ENCODE measurements around the gene EPHB6.
A peak's percentile ranks its signal among the peaks of the same experiment; 100 is the strongest.

The EPHB6 gene

GRCh38 chr7:142811154-142811737 is 43.6 kb upstream of the EPHB6 start:
- Histone ChIP-seq H3K27me3 (ENCODE audit: control insufficient read depth, insufficient read depth, low read length) (no peaks in the 10 kb centered on the region), H3K9me3 (ENCODE audit: control insufficient read depth, low read length) (no peaks in the 10 kb centered on the region), H3K27ac (no peak overlapping the region), H3K36me3 (ENCODE audit: control insufficient read depth, insufficient read depth, low read length) (no peaks in the 10 kb centered on the region), H3K4me1 (no peaks in the 10 kb centered on the region), H2AFZ (no peak overlapping the region), H3K79me2 (no peaks in the 10 kb centered on the region), H3K9ac (no peak overlapping the region), H3K4me3 (ENCODE audit: low read depth, low read length) (no peak overlapping the region), H3K4me2 (ENCODE audit: low read length) (no peak overlapping the region)
- peak; percentile 66 for TF ChIP-seq CTCF (IDR thresholded peaks at IDR 0.05)

GRCh38 chr7:142812437-142813215 is 42.2 kb upstream of the EPHB6 start:
- TF ChIP-seq CTCF (IDR thresholded peaks at IDR 0.05) = no peak
- H3K4me2 ChIP-seq (ENCODE audit: low read length) = no peak overlapping the region
- no peak overlapping the region for H3K9ac ChIP-seq
- no peak overlapping the region for H2AFZ ChIP-seq
- no peak overlapping the region for H3K4me3 ChIP-seq (ENCODE audit: low read depth, low read length)
- H3K27ac ChIP-seq = no peak overlapping the region
- no peaks in the 10 kb centered on the region for H3K4me1 ChIP-seq
- no peaks in the 10 kb centered on the region for H3K79me2 ChIP-seq
- no peaks in the 10 kb centered on the region for H3K9me3 ChIP-seq (ENCODE audit: control insufficient read depth, low read length)
- H3K27me3 ChIP-seq (ENCODE audit: control insufficient read depth, insufficient read depth, low read length) = no peaks in the 10 kb centered on the region
- H3K36me3 ChIP-seq (ENCODE audit: control insufficient read depth, insufficient read depth, low read length) = no peaks in the 10 kb centered on the region

DNA sequence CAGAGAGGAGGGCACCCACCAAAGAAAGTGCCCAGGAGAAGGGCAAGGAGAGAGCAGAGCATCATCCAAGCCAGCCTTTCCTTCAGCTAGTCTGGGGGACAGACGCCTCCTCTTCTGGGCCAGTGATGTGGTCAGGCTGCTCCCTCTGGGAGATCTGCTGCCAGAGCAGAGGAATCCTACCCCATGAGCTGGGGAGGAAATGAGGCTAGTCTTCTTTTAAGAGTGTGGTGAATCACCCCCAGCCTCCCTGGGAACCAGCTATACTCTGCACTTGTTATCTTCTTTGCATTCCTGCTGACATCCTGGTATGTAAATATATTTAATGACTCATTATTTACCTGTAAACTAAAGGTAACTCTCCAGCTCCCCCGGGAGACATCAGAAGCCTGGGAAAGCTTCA is 41.6 kb upstream of the EPHB6 start:
- Histone ChIP-seq H3K4me2 (ENCODE audit: low read length) (no peak overlapping the region), H3K79me2 (no peaks in the 10 kb centered on the region), H3K27ac (no peak overlapping the region), H3K9me3 (ENCODE audit: control insufficient read depth, low read length) (no peaks in the 10 kb centered on the region), H3K4me3 (ENCODE audit: low read depth, low read length) (no peak overlapping the region), H3K36me3 (ENCODE audit: control insufficient read depth, insufficient read depth, low read length) (no peaks in the 10 kb centered on the region), H3K9ac (no peak overlapping the region), H3K27me3 (ENCODE audit: control insufficient read depth, insufficient read depth, low read length) (no peaks in the 10 kb centered on the region), H2AFZ (no peak overlapping the region), H3K4me1 (no peaks in the 10 kb centered on the region)
- no peak for TF ChIP-seq CTCF (IDR thresholded peaks at IDR 0.05)

GRCh38 chr7:142813699-142814098 is 41.2 kb upstream of the EPHB6 start:
- Histone ChIP-seq H3K4me3 (ENCODE audit: low read depth, low read length) (no peak overlapping the region), H3K36me3 (ENCODE audit: control insufficient read depth, insufficient read depth, low read length) (no peaks in the 10 kb centered on the region), H3K4me2 (ENCODE audit: low read length) (no peak overlapping the region), H3K4me1 (no peaks in the 10 kb centered on the region), H2AFZ (no peak overlapping the region), H3K9ac (no peak overlapping the region), H3K27ac (no peak overlapping the region), H3K79me2 (no peaks in the 10 kb centered on the region), H3K27me3 (ENCODE audit: control insufficient read depth, insufficient read depth, low read length) (no peaks in the 10 kb centered on the region), H3K9me3 (ENCODE audit: control insufficient read depth, low read length) (no peaks in the 10 kb centered on the region)
- no peak for TF ChIP-seq CTCF (IDR thresholded peaks at IDR 0.05)

- no peak overlapping the region for H2AFZ ChIP-seq
- H3K79me2 ChIP-seq = no peaks in the 10 kb centered on the region
- H3K36me3 ChIP-seq (ENCODE audit: control insufficient read depth, insufficient read depth, low read length) = no peaks in the 10 kb centered on the region
- no peak for TF ChIP-seq CTCF (IDR thresholded peaks at IDR 0.05)
- no peak overlapping the region for H3K9ac ChIP-seq
- no peak overlapping the region for H3K4me3 ChIP-seq (ENCODE audit: low read depth, low read length)
- H3K9me3 ChIP-seq (ENCODE audit: control insufficient read depth, low read length) = no peaks in the 10 kb centered on the region
- no peak overlapping the region for H3K4me2 ChIP-seq (ENCODE audit: low read length)
- no peaks in the 10 kb centered on the region for H3K4me1 ChIP-seq
- H3K27ac ChIP-seq = no peak overlapping the region
- no peaks in the 10 kb centered on the region for H3K27me3 ChIP-seq (ENCODE audit: control insufficient read depth, insufficient read depth, low read length)
Measured at GRCh38 chr7:142814451-142814850, 40.4 kb upstream of the EPHB6 start.

All from parathyroid adenoma (tissue), 2 donors.